HG02642 (cell line): ENCODE measurements around the gene EYA4.

Source experiments
- ATAC-seq: cut with Tn5 transposase; IDR thresholded peaks from one replicate; pipeline ENCODE4 v1.9.1; 2021; ENCODE audit warnings: mild to moderate bottlenecking; ENCODE audit not compliant: unreplicated experiment, poor library complexity

Gene EYA4

GRCh38 chr6:133286765-133287164 is 45.6 kb downstream of the EYA4 start:
- no peak for ATAC-seq

DNA sequence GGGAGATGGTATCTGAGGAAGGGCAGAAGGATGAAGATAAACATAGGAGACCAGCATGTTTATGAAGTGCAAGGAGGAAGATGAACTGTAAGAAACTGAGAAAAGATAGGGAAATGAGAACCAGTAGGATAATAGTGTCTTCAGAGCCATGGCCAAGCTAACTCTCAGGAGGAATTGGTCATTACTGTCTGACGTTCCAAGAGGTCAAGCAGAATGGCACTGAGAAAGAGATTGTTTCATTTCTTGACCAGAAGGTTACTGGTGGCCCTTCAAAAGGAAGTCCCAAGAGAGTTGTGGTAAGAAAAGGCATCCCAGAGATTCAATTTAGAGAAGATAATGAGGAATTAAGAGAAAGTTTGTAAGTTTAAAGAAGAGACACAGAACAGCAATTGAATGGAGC is 47.5 kb downstream of the EYA4 start:
- no peak for ATAC-seq

DNA sequence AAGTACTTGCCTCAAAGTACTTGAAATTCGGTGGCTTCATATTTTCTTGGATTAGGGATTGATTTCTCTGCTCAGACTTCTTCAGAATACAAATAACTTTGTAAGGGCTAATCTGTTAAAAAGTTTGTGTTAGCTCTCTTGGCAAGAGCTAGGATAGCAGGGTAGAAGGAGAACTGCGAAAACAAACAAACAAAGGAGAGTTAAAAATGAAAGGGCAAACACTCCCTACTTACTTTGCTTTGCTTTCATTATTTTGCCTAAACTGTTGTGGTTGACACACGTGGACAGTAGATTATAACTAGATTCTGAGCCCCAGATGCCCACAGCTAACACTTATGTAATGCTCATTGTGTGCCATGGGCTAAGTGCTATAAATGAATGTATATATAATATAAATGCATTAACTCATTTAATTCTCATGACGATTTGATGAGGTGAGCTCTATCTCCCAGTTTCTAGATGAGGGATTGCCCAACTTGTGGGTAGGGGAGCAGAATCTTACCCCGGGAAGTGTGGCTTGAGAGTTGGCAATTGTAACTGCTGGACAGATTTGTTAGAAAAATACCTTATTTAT is 48.7 kb downstream of the EYA4 start:
- no peak for ATAC-seq

- ATAC-seq: no peak
Measured at GRCh38 chr6:133290930-133291329, 49.8 kb downstream of the EYA4 start.

GRCh38 chr6:133291671-133292070 is 50.5 kb downstream of the EYA4 start:
- ATAC-seq: no peak

- no peak for ATAC-seq
Measured at GRCh38 chr6:133297657-133298056, 56.5 kb downstream of the EYA4 start.

DNA sequence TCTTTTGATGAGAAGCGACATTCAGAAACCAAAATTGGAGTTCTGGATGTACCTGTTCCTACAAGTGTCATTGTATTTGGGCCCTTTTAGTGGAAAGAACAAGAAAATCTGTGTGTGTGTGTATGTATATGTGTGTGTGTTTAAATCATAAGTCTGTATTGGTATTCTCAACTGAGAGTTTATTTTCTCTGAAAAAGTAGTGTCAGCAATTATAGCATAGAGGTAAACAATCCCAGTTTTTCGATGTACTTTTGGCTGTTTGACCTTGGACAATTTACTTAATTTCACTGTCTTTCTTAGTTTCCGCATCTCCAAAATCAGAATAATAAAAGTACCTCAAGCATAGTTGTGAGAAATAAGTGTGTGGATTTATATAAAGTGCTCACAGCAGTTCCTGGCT is 57.2 kb downstream of the EYA4 start:
- ATAC-seq: no peak

GRCh38 chr6:133298801-133299200 is 57.6 kb downstream of the EYA4 start:
- no peak for ATAC-seq

GRCh38 chr6:133300896-133301295 is 59.7 kb downstream of the EYA4 start:
- no peak for ATAC-seq

DNA sequence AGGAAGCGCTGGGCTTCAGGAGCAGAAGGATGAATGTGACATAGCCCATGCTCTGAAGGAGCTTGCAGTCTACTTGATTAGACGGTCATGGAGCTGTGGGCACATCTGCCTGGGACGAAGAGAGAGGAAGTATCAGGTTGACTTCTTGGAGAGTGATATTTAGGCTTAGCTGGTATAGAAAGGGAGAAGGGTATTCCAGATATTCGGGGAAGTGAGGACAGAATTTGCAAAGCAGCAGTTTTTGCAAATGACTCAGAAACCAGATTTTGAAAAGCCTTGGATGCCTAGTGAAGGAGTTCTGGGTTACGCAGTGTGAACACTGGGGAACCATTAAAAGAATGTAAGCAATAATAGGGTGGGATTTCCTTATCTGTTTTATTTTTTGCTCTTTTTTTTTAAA is 60.7 kb downstream of the EYA4 start:
- no peak for ATAC-seq

- no peak for ATAC-seq
Measured at GRCh38 chr6:133306931-133307330, 65.8 kb downstream of the EYA4 start.

DNA sequence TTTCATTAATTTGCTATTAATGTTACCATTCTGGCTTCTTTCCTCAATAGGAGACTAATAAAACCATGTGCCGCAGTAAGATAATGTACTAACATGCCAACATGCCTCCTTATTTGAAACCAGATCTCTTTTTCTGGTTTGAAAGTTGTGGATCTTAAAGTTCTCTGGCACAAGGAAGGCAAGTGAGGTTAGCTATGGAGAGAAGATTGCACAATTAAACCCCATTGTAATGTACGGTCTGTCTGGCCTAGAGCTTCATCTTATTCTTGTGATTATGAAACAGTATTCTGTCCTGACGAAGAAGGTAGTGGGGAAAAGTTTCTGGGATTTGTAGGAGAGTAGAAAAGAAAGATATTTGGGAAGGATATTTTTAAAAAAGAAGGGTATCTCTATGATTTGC is 68.4 kb downstream of the EYA4 start:
- ATAC-seq: no peak

DNA sequence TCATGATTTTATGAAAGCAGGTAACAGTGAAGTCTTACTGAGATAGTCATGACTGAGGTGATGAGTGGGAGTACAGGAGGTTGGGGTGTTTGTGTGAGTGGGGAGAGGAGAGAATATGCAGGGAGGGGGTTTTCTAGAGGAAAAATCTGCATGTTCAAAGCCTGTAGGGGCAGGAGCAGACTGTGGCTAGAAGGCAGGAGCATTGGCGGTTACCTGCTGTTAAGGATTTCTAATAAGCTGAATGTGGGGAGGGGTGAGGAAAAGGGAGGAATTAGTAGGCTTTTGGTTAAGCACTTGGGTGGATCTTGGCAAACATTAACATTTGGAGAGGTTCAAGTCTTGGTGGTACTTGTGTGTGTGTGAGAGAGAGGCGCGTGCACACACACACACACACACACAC is 70.8 kb downstream of the EYA4 start:
- ATAC-seq: no peak

DNA sequence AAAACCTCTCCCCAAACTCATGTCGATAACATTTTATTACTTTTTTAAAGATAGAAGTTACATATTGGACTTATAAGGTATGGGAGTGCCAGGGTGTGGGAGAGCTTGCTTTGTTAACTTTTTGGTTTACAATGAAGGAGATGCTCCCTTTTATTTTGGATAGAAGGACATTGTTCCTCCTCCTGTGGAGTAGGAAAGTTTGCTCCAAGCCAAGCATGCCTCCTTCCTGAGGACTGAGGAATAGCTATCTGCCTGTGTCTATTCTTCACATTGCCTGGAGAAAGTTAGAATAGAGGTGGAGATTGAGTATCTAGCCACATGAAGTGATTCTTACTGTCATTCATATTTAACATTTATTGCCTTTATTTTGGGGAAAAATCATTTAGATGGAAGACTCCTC is 71.9 kb downstream of the EYA4 start:
- no peak for ATAC-seq

GRCh38 chr6:133314947-133315346 is 73.8 kb downstream of the EYA4 start:
- no peak for ATAC-seq

DNA sequence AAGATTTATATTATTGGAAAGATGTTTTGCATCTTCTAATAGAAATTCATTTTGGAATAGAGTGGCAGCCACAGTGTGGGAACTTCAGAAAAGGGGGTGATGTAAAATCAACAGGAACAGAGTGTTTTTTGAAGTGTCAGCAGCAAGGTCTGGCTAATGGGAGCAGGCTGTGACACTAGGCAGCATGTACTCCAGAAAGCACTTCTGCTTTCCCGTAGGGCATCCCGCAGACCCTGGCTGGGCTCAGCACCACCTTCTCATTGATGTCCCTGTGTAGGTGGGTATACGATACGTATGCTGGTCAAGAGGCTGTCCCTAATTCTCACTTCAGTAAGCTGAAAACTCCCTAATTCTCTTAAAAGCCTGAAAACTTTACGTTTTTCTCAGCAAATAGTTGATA is 74.7 kb downstream of the EYA4 start:
- no peak for ATAC-seq

DNA sequence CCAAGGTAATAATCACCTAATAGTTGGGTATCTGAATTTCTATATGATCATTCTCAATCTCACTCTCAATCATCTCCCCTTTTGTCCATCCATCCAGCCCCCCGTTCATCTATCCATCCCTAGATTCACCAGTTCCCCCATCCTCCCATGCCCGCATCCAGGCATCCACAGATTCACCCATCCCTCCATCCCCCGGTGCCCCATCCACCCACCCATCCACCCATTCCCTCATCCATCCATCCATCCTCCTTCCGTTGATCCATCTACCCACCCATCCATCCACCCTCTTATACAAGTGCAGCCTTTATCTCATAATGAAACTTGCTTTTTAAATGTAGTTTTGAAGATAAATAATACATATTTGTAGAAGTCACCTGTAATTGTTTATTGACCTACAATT is 76.5 kb downstream of the EYA4 start:
- no peak for ATAC-seq

GRCh38 chr6:133326584-133326983 is 85.4 kb downstream of the EYA4 start:
- no peak for ATAC-seq

- no peak for ATAC-seq
Measured at GRCh38 chr6:133333852-133334251, 92.7 kb downstream of the EYA4 start.

DNA sequence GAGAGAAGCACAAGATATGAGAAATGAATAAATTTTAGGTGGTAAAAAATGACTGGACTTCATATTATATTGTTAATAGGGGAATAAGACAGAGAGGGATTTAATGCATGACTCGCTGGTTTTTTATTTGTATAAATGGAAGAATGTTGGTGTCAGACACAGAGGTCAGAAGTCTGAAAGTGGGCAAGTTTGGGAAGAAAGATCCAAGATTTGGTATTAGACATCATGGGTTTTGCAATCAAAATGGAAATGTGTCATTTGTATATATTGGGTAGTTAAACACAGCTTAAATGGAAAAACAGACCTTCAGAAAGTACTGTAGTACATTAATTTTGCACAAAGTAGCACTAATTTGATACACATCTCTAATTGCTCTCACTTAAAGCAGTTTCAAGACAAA is 96.2 kb downstream of the EYA4 start:
- ATAC-seq: no peak

DNA sequence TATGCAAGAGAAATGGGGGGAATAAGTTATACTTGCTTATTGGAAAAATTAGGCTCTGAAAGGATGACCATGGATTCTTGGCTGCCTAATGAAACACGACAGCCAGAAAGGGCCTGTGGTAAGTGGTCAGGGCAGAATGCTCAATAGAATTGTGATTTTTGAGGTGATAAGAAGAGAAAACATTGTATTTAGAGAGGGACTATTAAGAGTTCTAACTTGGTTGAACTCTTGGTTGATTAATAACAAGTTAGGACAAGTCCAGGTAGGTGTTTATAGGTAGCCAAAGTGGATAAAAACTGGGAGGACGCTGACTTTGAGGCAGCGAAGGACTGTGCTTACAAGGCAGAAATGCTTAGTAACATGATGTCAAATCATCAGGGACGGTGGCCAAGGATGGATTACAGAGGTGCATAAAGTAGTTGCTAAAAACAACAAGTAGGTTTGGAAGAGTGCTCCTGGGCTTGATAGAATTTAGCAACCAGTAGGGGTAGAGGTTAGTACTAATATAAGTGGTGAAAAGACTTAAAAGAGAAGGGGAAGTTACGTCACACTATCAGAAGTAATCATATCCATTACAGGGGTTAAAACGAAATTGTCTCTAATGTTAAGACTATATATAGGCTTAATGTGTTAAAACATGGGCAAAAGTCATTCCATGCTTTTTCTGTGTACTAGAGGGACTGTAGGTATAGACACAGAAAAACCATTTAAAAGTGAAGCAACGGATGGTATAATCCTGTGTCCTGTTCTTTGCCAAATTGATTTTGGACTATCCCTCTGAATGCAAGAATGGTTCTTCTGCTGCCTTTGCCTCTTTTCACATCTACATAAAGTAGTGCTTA is 98.6 kb downstream of the EYA4 start:
- no peak for ATAC-seq

DNA sequence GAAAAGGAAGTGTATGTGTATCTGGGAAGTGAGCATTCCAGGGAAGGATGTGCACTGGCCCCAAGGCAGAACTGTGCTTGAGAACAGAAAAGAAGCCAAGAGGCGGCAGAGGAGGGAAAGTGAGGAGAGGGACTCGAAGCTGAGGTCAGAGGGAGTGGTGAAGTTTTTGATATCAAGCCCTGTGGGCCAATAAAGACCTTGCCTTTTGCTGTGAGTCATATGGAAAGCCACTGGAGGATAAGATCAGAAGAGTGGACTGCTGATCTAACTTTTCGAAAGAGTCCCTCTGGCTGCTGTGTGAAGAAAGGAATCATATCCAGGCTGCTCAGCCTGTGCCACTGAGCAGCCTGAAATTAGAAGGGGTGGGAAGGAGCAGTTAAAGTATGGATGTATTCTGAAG is 99.4 kb downstream of the EYA4 start:
- ATAC-seq: no peak
